ENCODE measurements around the gene FBXO40. TPM values are rescaled to one million over a fixed set of nuclear protein-coding genes. Genes with fewer than 3 reads are reported as not detected.

FBXO40 gene
- total and polyA plus RNA-seq, 2 of the 8 experiments (the other 6 are each of a cell fraction or from before 2014, with no cell fraction given) = 0.03 TPM; not detected in 1

DNA sequence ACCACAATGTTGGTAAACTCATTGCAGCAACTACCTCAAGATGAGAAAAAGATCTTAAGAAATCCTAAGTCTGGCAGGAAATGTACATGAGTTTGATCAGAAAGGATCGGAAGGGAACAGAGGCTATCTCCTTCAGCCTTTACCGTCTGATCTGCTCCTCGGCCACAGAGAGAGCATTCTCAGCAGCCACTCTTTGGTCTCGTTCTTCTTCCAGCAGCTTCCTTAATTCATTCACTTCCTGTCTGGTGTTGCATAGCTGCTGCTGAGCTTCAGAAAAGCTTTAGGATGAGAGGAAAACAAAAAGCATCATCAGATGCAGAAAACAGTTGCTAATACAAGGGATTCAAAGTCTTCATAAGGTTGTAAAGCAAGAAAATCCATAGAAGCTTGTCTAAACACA, 74.2 kb downstream of the FBXO40 start (continued):
- TF ChIP-seq TBP (IDR thresholded peaks at IDR 0.05; ENCODE audit: low read depth, low read length) (no peak), POLR2A (IDR thresholded peaks at IDR 0.05; ENCODE audit: control extremely low read depth in 1 of 2, low read depth in 2 of 2, low read length in 2 of 2) (no peak), CHD1 (IDR thresholded peaks at IDR 0.05; ENCODE audit: low read depth, low read length) (no peak), KDM4A (IDR thresholded peaks at IDR 0.05; ENCODE audit: low read depth, low read length, severe bottlenecking) (no peak), SRF (IDR thresholded peaks at IDR 0.05; ENCODE audit: low read depth, low read length) (no peak), CEBPB (IDR thresholded peaks at IDR 0.05; ENCODE audit: low read depth, low read length) (no peak), SP4 (IDR thresholded peaks at IDR 0.05; ENCODE audit: low read length) (no peak), RXRA (IDR thresholded peaks at IDR 0.05; ENCODE audit: insufficient read depth, low read depth, low read length) (no peak)
- TF ChIP-seq, protein P1, sequence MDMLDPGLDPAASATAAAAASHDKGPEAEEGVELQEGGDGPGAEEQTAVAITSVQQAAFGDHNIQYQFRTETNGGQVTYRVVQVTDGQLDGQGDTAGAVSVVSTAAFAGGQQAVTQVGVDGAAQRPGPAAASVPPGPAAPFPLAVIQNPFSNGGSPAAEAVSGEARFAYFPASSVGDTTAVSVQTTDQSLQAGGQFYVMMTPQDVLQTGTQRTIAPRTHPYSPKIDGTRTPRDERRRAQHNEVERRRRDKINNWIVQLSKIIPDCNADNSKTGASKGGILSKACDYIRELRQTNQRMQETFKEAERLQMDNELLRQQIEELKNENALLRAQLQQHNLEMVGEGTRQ (IDR thresholded peaks at IDR 0.05; ENCODE audit: low read length) = no peak
